GM18526 (cell line): ENCODE data around the gene CDHR4.

Experiments used
- POLR2A ChIP-seq: IDR thresholded peaks from 3 replicates; pipeline ENCODE4 v1.6.1; 2011; ENCODE audit not compliant: insufficient read length; ENCODE audit errors: extremely low read depth

CDHR4 gene

DNA sequence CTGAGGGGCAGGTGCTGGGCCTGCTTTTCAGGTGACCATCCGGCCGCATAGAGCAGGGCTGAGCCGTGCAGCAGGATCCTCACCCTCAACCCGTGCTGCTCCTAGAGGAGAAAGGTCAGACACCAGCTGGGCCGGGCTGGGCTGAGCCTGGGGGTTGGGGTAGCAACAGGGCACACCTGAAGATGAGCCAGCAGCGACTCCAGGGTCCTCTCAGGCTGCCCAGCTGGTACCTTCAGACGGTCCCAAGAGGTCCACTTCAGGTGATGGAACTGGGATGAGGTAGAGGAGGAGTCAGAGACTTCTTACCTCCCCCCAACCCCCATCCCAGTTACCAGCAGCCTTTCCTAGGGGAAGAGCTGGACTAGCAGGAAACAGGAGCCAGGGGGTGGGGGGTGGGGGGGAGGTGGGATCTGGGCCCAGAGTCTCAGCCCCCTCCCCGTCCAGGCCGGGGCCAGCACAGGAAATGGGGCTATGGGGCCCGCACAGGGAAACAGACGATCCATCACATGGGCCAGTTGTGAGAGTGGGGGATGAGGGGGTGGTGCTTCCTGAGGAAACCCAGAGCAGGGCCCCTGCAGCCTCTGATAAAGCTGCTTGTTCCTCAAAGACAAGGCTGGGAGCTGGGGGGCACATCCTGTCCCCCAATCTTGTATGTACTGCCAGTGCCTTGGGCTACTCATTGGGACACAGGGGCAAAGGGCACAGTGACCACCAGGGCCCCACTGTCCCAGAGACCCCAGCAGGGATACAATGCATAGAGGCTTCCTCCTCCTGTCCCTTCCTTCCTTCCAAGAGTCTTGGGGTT lies 6.4 kb upstream of the CDHR4 start:
- TF ChIP-seq POLR2A: no peak

GRCh38 chr3:49805367-49805782 lies 5.7 kb upstream of the CDHR4 start:
- peak; percentile 2 for TF ChIP-seq POLR2A

GRCh38 chr3:49804141-49805041 lies 4.7 kb upstream of the CDHR4 start:
- TF ChIP-seq POLR2A: peak; percentile 6

DNA sequence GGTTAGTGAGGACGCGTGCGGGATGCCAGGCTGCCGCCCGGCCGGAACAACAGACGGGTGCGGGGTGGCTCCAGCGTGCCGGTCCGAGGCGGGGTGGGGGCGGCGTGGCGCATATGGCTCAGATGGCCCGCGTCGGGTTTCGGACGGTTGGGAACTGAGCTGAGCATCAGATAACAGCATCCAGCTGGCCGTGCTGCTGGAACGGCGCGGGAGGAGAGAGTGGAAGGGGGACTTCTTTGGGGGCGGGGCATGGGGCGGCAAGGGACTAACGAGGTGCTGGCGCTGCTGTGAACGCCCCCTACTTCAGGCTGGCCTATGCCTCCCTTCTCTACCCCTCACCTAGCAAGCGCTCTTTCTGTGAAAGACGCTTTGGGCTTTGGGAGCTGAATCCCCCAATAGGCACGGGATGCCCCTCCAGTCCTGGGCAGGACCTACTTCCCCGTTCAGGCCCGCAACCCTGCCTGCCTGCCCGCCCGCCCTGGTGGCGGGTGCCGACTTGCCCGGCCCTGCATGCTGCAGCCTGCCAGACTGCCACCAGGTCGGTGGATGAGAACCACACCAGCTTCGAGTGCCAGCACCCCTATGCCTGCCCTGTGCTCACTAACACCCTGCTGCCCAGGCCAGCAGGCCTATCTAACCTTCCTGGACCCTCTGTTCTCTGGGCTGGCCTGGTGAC lies 3.9 kb upstream of the CDHR4 start:
- TF ChIP-seq POLR2A: no peak

DNA sequence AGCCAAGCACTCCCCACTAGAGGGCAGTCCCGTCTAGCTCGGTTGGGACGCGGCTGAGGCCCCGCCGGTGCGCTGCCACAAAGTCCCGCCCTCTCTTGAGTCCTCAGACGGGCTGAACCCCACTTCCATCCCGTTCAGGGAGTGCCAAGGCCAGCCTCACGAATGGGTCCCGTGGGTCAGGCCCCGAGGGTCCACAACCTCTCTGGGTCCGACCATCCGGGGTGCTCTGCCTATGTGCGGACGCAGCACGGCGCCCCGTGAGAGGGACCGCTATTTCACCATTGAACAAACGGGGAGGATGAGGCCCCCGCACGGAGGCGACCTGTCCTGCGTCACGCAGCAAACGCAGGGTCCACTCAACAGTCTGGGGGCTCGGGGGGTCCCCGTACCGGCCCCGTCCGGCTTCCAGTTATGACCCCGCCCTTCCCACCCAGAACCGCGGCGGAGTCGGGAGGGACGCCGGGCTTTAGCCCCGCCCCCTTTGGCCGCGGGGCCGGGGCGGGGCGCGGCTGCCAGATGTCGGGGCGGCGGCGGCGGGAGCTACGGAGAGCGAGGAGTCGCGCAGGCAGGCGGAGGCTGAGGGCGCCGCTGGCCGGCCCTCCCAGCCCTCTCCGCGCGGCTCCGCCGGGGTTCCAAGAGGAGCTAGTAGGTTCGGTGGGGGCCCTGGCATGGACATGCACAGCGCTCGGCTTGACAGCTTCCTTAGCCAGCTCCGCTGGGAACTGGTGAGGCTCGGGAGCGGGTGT lies 3.2 kb upstream of the CDHR4 start, which contains the start of gene INKA1:
TSS of gene INKA1 (plus strand) at position 543 of the 746 bp plus-strand sequence. CDS start at position 675, 132 bp downstream.
- TF ChIP-seq POLR2A: peak; percentile 36

GRCh38 chr3:49801160-49801559 lies 1.5 kb upstream of the CDHR4 start:
- TF ChIP-seq POLR2A: no peak

- TF ChIP-seq POLR2A: no peak
Measured at GRCh38 chr3:49799105-49799504, 568 bp downstream of the CDHR4 start.

GRCh38 chr3:49794926-49795905 lies 4.5 kb downstream of the CDHR4 start:
- no peak for TF ChIP-seq POLR2A

DNA sequence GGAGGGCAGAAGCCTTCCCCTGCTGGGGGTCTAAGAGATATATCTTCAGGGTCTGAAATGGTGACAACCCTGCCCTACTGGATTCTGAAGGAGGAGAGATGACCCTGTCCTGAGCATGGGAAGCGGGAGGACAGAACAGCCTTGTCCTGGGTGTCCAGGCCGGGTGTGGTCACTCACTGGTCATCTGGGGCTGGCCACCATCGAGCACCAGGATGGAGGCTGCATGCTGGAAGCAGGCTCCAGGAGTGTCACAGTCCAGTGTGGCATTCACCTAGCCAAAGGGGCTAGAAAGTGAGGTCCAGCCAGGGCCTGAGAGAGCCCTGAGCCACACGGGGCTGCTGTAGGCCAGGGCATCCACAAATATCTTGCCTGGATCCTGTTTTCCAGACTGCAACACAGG lies 5.2 kb downstream of the CDHR4 start:
- TF ChIP-seq POLR2A: no peak

DNA sequence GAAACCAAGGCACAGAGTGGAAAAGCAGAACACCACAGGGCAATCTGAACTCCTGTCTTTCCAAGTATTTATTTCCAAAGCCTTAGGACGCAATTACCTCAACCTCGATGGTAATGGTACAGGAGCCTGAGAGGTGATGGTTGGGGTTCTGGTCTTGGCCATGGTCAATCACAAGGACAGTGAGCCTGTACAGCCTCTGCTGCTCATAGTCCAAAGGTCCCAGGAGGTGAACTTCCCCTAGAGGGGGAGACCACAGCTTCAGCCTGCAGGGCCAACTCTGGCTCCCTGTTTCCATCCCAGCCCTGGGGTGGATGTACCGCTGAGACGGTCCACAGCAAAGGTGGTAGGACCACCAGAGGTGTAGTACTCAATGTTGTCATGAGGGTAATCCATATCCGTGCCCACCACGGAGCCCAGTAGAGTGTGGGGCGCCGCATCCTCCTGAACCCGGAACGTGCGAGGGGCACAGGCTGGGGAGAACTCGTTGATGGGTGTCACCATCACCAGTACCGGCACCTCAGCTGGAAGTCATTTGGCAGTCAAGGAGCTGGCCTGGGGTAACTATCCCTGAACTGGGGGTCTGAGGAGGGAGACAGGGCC lies 6.1 kb downstream of the CDHR4 start:
- TF ChIP-seq POLR2A: no peak

DNA sequence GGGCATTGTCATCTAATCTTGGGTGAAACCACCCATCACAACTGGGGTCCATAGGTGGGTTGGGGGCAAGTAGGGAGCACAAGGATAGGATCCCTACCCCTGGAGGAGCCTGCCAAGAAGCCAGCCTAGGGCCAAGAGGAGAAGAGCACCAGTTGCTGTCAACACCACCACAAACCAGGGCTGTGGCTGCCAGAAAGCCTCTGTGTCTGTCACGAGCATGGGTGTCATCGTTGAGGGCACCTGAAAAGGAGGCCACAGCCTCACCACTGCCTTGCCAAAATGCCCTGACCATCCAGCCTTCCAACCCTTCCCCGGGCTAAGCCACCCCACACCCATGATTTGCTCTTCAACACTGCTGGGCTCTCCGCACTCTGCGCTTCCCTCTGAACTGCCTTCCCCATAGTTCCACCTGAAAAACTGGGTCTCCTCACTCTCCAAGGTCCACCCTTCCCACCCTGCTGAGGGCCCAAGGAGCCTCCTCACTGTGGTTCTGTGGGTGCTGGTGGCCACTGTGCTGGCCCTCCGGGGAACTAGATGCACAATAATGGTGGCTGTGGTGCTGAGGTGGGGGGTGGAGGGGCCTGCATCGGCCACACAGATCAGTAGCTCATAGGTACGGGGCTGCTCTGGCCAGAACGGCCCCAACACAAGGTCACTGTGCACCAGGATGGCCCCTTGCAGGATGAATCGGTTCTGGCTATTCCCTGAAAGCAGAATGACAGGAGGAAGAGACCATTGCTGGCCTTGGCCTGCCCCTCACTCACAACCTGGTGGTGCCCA lies 7.1 kb downstream of the CDHR4 start:
- TF ChIP-seq POLR2A: no peak

GRCh38 chr3:49791571-49791970 lies 8.1 kb downstream of the CDHR4 start:
- TF ChIP-seq POLR2A: no peak
